ENCODE measurements around the gene NUP98.
"Not testable (repeated sequence)": the region's sequence is repeated elsewhere in the genome, so short reads cannot be mapped to it uniquely, and the experiment has no call there.

The NUP98 gene

GRCh38 chr11:3666023-3666530 is 131.3 kb downstream of the NUP98 start:
- no peak for DNase-seq

GRCh38 chr11:3665336-3666022 is 131.9 kb downstream of the NUP98 start:
- DNase-seq = no peak

- no peak for DNase-seq
These were observed 133.2 kb downstream of the NUP98 start for GRCh38 chr11:3664032-3664630.

- no peak for DNase-seq
These were observed 134.5 kb downstream of the NUP98 start for GRCh38 chr11:3662856-3663255.

GRCh38 chr11:3660960-3661359 is 136.4 kb downstream of the NUP98 start:
- no peak for DNase-seq

- no peak for DNase-seq
These were observed 137.5 kb downstream of the NUP98 start for GRCh38 chr11:3659595-3660515.

- DNase-seq = no peak
These were observed 139.1 kb downstream of the NUP98 start for GRCh38 chr11:3658252-3658651.

- not testable (repeated sequence) for DNase-seq
These were observed 140.0 kb downstream of the NUP98 start for GRCh38 chr11:3657331-3657730.

- no peak for DNase-seq
These were observed 141.8 kb downstream of the NUP98 start for GRCh38 chr11:3655547-3655946.

- not testable (repeated sequence) for DNase-seq
These were observed 144.8 kb downstream of the NUP98 start for GRCh38 chr11:3652514-3652913.

- not testable (repeated sequence) for DNase-seq
These were observed 148.0 kb downstream of the NUP98 start for GRCh38 chr11:3649374-3649773.

GRCh38 chr11:3648843-3649242 is 148.5 kb downstream of the NUP98 start:
- DNase-seq = not testable (repeated sequence)

GRCh38 chr11:3645552-3645951 is 151.8 kb downstream of the NUP98 start:
- DNase-seq = no peak

- DNase-seq = no peak
These were observed 152.5 kb downstream of the NUP98 start, which contains the start of gene ART1 for GRCh38 chr11:3644817-3645235. Gene ART1 (plus strand): TSS chr11:3645128. CDS start chr11:3659214, 14,086 bp downstream.

- DNase-seq = not testable (repeated sequence)
These were observed 154.2 kb downstream of the NUP98 start for GRCh38 chr11:3643102-3643546.

GRCh38 chr11:3642071-3642951 is 155.0 kb downstream of the NUP98 start:
- no peak for DNase-seq

GRCh38 chr11:3641701-3642070 is 155.7 kb downstream of the NUP98 start, which contains the start of gene ART5:
Gene ART5 (minus strand): TSS chr11:3641992. CDS start chr11:3641862, 130 bp downstream.
- no peak for DNase-seq

- no peak for DNase-seq
These were observed 156.2 kb downstream of the NUP98 start for GRCh38 chr11:3641191-3641590.

- no peak for DNase-seq
These were observed 157.5 kb downstream of the NUP98 start for GRCh38 chr11:3639841-3640240.

GRCh38 chr11:3638513-3638912 is 158.8 kb downstream of the NUP98 start:
- DNase-seq = no peak

GRCh38 chr11:3637201-3637600 is 160.2 kb downstream of the NUP98 start:
- no peak for DNase-seq
